ENCODE data around the gene MAPK13. TPM values are rescaled to one million over a fixed set of nuclear protein-coding genes. Genes with fewer than 3 reads are reported as not detected.
A peak's percentile ranks its signal among the peaks of the same experiment; 100 is the strongest.

The MAPK13 gene
- total RNA-seq, 1 donor from 2014 or later = 70.6 TPM

- TF ChIP-seq CTCF (IDR thresholded peaks at IDR 0.05; ENCODE audit: insufficient read depth, low read length, severe bottlenecking) = peak; percentile 95
- FAIRE-seq (no peak), DNase-seq (ENCODE audit: low read depth) (peak; percentile 58)
- H3K4me3 ChIP-seq (ENCODE audit: low read depth, low read length) = no peak overlapping the region
- no peaks in the 10 kb centered on the region for H3K27me3 ChIP-seq (ENCODE audit: control insufficient read depth, insufficient read depth, low read length)
- H3K36me3 ChIP-seq (ENCODE audit: control insufficient read depth, insufficient read depth, low read length) = peaks cover 7% of the 10 kb centered on the region
Measured at GRCh38 chr6:36094753-36095496, 35.4 kb upstream of the MAPK13 start.

- Histone ChIP-seq H3K27me3 (ENCODE audit: control insufficient read depth, insufficient read depth, low read length) (no peaks in the 10 kb centered on the region), H3K36me3 (ENCODE audit: control insufficient read depth, insufficient read depth, low read length) (peaks cover 7% of the 10 kb centered on the region), H3K4me3 (ENCODE audit: low read depth, low read length) (no peak overlapping the region)
- FAIRE-seq = no peak
- no peak for TF ChIP-seq CTCF (IDR thresholded peaks at IDR 0.05; ENCODE audit: insufficient read depth, low read length, severe bottlenecking)
- no peak for DNase-seq (ENCODE audit: low read depth)
Measured at GRCh38 chr6:36095497-36096391, 34.6 kb upstream of the MAPK13 start.

GRCh38 chr6:36098253-36098919 is 31.9 kb upstream of the MAPK13 start:
- peaks cover 13% of the 10 kb centered on the region for H3K36me3 ChIP-seq (ENCODE audit: control insufficient read depth, insufficient read depth, low read length)
- no peak for TF ChIP-seq CTCF (IDR thresholded peaks at IDR 0.05; ENCODE audit: insufficient read depth, low read length, severe bottlenecking)
- no peaks in the 10 kb centered on the region for H3K27me3 ChIP-seq (ENCODE audit: control insufficient read depth, insufficient read depth, low read length)
- FAIRE-seq = no peak
- no peak overlapping the region for H3K4me3 ChIP-seq (ENCODE audit: low read depth, low read length)
- DNase-seq (ENCODE audit: low read depth) = no peak

- H3K36me3 ChIP-seq (ENCODE audit: control insufficient read depth, insufficient read depth, low read length) = peaks cover 13% of the 10 kb centered on the region
- FAIRE-seq (no peak), DNase-seq (ENCODE audit: low read depth) (no peak)
- no peak for TF ChIP-seq CTCF (IDR thresholded peaks at IDR 0.05; ENCODE audit: insufficient read depth, low read length, severe bottlenecking)
- H3K27me3 ChIP-seq (ENCODE audit: control insufficient read depth, insufficient read depth, low read length) = no peaks in the 10 kb centered on the region
- no peak overlapping the region for H3K4me3 ChIP-seq (ENCODE audit: low read depth, low read length)
Measured at GRCh38 chr6:36098920-36099647, 31.2 kb upstream of the MAPK13 start.

- Histone ChIP-seq H3K27me3 (ENCODE audit: control insufficient read depth, insufficient read depth, low read length) (no peaks in the 10 kb centered on the region), H3K4me3 (ENCODE audit: low read depth, low read length) (no peak overlapping the region), H3K36me3 (ENCODE audit: control insufficient read depth, insufficient read depth, low read length) (peaks cover 14% of the 10 kb centered on the region)
- no peak for FAIRE-seq
- TF ChIP-seq CTCF (IDR thresholded peaks at IDR 0.05; ENCODE audit: insufficient read depth, low read length, severe bottlenecking) = no peak
- no peak for DNase-seq (ENCODE audit: low read depth)
Measured at GRCh38 chr6:36099869-36100483, 30.3 kb upstream of the MAPK13 start.
